Measurements from ENCODE around the gene AFAP1. TPM values are rescaled to one million over a fixed set of nuclear protein-coding genes. Genes with fewer than 3 reads are reported as not detected.

The AFAP1 gene
- total RNA-seq, 1 experiment from 2014 or later, result 32.9 TPM

DNA sequence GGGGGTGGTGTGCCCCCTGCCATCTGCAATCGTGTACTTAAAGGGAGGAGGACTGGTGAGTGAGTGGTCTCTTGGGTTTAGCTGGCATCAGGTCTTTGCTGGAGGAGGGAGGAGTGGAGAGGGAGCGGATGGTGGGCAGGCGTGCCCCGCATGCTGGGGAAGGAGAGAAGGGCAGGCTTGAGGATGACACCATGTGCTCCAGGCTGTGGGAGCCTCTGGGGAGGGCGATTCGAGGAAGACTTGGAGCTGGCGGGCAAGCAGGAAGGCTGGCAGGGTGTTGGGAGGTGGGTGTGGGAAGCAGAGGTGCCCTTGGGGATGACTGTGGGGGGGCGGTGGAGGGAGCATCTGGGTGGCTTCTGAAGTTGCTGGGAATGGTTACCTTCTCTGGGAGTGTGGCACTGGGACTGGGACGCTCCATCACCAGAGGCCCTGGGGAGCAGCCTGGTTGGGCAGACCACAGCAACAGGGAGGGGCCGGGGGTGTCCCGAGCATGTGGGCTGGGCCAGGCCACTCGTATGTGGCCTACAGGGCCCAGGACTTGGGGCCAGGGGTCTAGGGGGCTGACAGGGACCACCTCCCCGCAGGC is 30.8 kb upstream of the AFAP1 start:
- no peak for DNase-seq (ENCODE audit: low spot score)

DNA sequence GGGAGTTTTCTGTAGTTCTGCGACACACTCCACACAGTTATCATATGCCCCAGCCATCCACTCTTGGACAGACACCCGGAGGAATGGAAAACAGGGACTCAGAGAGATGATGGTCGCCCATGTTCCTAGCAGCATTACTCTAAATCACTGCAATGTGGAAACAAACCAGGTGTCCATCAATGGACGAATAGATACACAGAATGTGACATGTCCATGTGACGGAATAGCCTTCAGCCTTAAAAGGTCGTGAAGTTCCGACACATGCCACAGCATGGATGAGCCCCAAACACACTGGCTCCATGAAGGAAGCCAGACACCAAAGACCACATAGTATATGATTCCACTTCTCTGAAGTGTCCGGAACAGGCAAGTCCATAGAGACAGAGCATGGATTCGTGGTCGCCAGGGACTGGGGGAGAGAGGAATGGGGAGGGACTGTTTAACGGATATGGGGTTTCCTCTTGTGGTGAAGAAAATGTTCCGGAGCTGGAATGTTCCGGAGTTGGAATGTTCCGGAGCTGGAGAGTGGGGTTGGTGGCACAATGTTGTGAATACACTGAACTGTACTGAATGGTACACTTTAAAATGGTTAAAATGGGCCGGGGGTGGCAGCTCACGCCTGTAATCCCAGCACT is 28.7 kb upstream of the AFAP1 start:
- no peak for DNase-seq (ENCODE audit: low spot score)

DNA sequence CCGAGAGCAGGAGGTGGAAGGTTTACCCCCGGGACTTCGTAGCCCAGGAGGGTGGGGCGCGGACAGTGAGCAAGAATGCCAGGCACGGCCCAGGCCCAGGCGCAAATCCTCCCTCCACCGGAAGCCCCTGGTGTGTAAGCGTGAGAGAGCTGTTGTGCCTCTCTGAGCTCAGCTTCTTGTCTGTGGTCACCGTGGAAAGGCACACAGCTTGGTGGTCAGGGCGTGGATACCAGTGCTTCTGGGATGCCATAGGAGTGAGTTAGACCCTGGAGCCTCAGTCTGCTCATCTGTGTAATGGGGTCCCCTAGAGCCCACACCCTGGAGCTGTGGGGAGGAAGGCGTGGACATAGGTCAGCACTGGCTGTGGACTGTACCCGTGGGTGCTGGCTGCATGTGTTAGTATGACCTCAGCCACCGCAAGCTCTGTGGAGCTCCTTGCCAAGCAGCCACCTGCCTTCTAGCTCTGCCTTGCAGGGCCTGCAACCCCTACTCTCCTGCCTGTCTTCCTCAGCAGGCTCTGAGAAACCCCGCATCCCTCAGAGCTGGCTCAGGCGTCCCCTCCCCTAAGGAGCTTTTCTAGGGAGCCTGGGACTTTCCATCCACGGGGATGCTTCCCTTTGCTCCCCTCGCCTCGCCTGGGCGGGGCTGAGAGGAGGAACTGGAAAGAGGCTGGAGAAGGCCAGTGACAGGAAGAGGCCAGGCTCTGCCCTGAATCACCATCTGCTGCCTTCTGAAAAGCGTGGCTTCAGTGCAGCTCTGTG is 28.0 kb upstream of the AFAP1 start:
- DNase-seq (ENCODE audit: low spot score), result peak; percentile 75

DNA sequence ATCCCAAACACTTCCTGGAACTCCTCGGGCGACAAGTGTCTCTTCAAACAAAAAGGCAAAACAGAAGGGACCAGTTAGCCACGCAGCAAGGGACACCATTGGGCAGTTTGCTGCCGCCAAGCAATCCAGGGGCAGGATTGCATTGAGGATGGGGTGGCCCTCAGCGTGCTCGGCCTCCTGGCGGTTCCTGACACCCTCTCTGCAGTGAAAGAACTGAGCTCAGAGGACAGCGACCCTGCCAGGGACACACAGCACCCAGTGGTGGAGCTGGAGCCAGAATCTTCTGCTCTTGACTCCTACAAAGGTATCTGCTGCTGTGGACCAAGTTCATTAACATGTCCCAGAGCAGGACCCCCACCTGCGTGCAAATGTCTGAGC is 27.4 kb upstream of the AFAP1 start:
- no peak for DNase-seq (ENCODE audit: low spot score)

DNA sequence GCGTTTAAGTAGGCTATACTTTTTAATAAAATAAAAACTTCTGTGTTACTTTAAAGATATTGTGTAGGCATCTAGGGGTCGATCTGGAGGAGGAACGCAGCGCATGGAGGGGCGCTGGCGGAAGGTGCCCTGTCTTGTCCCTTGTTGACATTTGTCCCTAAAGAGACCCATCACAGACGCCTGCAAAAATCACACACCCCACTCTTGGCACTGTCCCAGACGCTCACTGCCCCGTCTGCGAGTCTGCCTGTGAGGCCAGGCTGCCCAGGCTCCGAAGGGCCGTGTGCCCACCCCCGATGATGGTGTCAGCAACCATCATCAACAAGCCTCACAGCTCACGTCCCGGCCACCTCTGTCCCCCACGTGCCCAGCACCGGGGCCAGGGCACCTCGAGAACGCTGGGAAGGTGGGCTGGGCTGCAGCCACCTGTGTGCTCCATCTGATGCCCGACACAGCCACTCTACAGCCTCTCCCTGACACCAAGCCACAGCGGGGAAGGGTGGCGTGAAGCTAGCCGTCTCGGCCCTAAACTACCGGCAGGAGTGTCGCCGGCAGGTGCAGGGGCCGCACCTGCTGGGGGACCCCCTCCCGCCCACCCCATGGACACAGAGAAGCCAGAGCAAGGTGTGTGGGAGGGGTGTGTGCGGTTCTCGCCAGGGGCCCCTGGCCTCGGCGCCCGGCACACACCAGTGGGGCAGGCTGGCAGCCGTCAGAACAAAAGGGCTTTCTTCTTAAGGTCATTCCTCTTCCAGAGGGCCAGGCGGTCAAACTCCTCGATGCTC is 26.8 kb upstream of the AFAP1 start:
- DNase-seq (ENCODE audit: low spot score), result no peak

DNA sequence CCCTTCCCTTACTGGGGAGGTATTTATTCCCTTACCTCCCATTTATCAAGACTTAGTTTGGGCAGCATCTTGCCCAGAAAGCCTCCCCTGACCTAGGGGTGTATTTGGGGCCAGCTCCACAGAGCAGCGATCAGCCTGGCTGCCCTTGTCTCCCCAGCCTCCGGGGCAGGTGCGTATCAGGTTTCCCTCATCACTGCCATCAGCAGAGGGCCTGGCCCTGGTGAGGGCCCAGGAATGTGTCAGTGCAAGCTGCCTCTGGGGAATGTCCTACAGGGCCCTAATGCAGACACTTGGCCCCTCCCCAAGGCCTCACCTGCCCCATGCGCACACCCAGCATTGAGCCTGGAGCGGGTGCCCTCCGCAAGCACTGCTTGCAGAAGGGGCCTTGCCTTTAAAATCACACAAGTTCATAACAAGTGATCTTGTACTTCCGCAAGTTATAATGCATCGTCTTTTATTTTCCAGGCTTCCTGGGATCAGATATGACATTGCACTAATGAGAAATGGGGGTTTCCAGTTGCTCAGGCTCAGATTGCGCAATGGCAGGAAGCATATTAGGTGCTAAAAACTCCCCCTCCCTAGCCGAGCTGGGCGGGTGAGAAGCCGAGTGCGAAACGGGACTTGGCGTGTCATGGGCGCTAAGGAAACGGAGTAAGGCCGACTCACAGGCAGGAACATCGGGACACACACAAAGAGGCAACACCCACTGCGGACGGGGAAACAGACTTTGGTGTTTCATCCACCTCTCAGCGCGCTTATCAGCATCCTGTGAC is 25.4 kb upstream of the AFAP1 start:
- peak; percentile 87 for DNase-seq (ENCODE audit: low spot score)

DNA sequence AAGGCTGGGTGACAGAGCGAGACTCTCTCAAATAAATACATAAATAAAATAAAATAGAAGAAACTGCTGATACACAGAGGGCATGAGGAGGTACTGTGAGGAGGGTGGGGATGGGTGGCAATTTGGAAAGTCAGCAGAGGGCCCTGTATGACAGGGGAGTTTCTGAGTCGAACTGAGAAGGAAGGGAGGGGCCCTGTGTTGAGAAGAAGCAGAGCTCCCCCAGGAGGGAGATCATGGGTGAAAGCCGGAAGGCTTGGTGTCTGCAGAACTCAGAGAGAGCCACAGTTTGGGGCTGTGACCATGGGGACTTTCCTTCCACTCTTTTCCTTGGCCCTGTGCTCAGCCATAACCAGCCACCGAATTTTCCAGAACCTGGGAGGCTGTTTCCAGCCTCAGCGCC is 24.8 kb upstream of the AFAP1 start:
- no peak for DNase-seq (ENCODE audit: low spot score)

DNA sequence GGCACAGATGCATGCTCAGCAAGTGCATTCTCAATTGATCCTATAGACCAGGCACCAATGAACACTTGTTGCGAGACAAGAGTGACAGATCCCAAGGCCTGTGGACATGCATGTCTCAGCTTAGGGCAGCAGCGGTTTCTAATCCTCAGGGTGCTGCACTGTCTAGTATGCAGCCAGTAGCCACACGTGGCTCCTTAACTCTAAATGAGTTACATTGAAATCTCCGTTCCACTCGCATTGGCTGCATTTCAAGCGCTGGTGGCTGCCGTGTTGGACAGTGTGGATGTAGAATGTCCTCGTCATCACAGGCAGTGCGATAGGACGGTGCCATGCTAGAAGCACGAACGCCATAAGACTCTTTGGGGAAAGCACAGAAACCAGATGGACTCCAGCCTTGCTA is 24.0 kb upstream of the AFAP1 start:
- no peak for DNase-seq (ENCODE audit: low spot score)

DNA sequence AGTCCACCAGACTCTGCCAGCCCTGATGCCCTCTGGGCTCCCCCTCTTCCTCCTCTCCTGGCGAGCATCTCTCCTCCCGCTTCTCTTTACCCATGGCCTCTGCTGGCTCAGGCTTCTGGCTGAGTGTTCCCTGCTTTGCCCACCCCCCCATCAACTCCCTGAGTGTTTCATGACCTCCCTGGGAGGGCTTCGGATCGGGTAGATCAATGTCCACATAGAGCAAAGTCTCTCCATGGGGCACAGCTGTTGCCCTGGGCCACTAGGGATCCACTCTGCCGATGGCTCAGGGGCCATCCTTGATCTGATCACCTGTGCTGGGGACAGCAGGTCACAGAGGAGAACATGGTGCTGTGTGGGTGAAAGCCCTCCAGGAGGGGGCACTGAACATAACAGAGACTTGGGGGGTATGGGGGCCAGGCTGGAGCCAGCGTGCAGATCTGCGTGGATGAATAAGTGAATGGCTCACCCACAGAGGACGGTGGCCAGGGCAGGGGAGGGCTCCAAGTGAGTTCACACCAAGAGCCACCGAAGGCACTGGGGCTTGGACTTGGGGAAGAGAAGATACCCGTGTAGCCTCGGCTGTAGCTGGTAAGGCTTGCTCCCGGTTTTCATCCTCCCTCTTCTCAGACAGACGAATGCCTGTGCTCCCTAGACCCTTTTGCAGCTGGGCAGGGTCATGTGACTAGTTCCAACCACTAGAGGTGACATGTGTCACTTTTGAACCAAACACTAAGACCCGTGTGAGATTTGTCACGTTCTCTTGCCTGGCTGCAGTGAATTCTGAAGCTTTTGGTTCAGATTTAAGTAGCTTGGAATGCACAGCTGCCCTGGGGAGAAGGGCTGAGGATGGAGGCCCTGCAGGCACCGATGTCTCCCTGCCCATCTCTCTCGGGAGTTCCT is 23.2 kb upstream of the AFAP1 start:
- no peak for DNase-seq (ENCODE audit: low spot score)

DNA sequence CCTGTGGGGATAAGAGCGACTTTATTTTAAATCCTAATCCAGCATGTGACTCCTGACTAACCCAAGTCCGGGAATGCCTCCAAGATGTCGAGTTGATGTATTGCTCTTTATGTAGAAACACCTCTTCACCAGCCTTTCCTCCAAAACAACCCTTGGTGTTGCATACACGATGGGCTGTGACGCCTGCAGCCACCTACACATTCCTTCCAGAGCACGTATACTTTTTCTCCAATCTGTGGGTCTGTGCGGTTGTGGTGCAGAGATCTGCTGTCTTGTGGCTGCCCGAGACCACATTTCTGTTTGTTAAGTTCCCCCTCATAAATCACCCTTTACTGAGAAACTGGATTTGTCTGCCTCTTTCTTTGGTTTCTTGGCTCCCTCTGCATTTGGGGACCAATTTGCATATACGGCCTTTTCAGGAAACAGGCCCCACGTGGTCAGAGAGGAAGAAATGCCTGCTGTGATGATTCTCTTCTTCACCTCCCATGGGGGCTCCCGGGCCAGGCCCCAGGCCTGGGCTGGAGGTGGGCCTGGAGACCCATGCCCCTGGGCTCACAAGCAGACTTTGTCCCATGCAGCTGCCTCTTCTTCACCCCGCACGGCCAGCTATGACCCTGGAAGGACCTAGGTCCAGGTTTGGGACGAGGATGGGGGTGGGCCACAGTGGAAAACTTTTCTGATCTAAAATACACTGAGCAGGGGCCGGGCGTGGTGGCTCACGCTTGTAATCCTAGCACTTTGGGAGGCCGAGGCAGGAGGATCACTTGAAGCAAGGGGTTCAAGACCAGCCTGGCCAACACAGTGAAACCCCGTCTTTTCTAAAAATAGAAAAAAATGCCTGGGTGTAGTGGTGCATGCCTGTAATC is 21.4 kb upstream of the AFAP1 start:
- DNase-seq (ENCODE audit: low spot score), result peak; percentile 99

DNA sequence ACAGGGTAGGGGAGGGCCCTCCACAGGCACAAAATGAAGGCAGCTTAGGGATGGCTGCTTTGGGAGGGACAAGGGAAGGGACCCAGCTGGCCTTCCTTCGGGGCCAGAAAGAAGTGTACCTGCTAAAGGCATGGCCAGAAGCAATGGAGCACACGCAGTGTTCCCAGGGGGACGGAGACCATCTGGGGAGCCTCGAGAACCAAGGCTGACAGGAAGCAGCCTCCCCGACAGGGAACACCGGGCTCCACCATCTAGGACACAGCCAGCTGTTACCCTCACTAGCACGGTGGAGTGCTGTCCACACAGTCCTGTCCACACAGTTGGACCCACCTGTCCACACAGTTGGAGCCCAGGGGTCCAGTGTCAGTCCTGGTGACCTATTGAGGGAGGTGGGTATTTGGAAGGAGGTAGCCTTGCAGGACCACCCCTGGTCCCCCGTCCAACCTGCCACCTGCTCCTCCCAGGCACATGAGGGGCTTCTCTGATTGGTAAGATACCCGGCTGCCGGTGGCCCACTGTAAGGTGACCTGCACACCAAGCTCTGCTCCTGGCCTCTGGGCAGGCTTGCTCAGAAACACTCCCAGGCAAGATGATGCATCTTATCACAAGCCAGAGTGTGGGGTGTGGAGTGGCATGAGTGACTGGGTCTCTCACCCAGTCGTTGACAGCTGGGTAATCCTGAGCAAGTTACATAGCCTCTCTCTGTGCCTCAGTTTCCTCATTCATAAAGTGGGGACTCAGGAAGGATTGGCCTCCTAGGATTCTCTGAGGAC is 20.5 kb upstream of the AFAP1 start:
- DNase-seq (ENCODE audit: low spot score), result no peak

DNA sequence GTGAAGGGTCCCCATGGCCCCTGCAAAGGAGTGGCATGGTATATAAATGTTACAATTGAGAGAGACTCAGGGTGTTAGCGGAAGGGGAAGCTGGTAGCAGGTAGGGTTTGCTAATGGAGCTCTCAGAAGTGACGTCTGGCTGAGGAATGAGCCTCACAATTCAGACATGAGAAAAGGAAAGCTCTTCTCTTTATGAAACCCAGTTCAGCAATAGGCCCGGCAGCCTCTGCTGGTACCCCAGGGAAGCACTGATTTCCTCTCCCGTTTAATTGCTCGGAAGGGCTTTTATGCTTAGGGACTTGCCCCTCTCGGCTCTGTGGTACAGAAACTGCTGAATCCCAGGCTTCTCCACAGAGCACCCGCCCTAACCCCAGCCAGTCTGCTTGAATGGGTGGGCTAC is 19.4 kb upstream of the AFAP1 start:
- DNase-seq (ENCODE audit: low spot score), result no peak

DNA sequence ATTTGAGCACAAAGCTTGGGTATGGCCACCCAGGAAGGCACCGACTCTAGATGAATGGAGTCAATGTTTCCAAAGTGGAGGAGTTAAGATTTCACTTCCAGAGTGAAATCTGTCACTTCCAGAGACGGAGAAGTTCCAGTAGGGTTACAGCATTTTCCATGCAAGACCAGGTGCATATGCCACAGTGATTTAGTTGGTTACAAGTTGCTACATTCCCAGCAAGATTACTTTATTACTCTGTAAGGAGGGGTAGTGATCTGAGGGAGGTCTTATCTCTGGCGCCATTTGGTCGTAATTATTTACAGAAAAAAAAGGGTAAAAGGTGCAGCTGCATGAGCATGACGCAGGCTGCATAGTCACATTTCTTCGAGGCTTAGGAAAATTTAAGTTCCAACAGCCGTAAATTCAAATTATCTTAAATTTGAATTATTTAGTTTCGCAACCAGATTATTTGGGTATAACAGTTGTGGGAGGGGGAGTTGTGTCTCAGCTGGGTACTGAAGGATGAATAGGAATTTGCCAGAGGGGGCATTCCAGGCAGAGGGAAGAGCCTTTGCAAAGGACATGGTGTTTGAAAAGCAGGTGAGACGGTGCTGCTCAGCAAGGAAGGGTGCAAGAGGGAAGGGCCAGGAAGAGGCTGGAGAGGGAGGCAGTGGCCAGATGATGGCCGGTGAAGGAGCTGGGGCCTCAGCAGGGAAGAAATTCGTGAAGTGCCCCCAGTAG is 17.4 kb upstream of the AFAP1 start:
- peak; percentile 63 for DNase-seq (ENCODE audit: low spot score)

DNA sequence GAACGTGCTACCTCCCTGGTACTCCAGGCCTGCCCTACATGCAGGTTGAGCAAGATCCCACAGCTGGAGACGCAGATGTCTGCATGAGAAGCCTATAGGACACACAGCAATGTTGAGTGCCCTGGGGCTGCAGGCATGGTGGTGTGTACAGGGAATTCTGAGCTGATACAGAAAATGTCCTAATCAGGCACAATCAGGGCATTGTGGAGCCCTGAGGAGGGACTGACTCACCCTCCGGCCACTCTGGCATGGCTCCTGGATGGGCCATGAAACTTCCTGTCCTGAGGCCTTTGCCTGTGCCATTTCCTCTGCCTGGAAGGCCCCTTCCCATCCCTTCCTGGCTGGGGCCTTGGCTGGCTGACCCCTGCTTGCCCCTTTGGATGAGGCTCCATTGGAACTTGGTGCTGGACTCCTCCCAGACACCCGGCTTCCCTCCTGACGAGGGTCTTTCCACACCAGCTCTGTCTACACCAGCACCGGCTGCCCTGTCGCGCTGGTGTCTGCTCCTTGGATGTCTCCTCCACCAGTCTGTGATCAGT is 16.7 kb upstream of the AFAP1 start:
- peak; percentile 94 for DNase-seq (ENCODE audit: low spot score)

DNA sequence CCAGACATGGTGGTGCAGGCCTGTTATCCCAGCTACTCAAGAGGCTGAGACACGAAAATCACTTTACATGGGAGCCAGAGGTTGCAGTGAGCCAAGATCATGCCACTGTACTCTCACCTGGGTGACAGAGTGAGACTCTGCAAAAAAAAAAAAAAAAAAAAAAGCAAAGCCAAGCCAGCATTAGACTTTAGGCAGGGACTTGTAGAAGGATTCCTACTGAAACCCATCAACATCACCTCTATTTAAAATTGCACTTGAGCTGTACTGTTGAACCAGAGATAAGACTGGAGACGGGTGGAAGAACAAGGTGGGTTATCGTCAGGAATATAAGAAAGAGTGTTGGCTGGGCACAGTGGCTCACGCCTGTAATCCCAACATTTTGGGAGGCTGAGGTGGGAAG is 15.7 kb upstream of the AFAP1 start:
- no peak for DNase-seq (ENCODE audit: low spot score)

DNA sequence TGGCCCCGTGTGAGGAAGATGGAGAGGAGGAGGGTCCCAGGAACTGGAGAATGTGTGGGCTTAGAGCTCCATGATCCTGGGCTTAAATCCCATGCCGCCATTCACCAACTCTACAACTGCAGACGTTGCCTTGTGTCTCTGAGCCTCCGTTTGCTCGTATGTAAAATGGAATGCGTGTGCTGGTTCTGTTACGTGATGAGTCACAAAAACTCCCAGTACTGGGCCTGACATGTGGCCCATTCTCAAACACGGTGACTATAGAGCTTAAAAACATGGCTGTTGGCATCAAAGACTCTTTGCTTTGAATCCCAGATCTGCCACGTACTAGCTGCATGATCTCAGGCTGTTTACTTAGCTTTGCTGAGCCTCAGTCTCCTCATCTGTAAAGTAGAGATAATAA is 13.0 kb upstream of the AFAP1 start:
- DNase-seq (ENCODE audit: low spot score), result no peak

DNA sequence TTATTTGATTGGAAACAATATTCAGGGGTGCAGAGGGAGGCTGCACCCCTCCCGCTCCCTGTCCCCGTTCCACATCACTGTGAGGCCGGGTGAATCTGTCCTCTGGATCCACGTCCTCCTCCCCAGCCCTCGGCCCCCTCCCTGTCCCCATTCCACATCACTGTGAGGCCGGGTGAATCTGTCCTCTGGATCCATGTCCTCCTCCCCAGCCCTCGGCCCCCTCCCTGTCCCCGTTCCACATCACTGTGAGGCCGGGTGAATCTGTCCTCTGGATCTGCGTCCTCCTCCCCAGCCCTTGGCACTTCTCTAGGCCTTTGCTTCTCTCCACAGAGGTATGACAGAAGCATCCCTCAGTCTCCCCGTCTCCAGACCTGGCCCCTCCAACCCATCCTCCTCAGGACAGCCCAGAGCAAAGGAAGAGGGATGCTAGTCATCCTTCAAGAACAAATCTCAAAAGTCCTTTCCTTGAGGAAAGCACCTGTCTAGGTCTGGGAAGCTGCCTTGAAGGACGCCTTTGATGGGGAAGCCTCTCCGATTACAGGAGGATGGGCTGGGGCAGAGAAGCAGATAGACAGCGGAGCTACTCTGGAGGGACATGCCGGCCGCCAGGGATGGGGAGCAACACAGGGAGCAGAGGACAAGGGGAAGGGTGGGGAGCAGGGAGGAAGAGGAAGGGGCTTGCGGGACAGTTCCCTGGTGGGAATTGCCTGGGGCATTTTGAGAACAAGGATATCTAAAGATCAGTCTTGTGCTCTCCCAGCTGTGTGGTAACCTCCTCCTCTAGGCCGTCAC is 10.8 kb upstream of the AFAP1 start:
- no peak for DNase-seq (ENCODE audit: low spot score)
